Measurements from ENCODE around the gene BTBD17.

DNA sequence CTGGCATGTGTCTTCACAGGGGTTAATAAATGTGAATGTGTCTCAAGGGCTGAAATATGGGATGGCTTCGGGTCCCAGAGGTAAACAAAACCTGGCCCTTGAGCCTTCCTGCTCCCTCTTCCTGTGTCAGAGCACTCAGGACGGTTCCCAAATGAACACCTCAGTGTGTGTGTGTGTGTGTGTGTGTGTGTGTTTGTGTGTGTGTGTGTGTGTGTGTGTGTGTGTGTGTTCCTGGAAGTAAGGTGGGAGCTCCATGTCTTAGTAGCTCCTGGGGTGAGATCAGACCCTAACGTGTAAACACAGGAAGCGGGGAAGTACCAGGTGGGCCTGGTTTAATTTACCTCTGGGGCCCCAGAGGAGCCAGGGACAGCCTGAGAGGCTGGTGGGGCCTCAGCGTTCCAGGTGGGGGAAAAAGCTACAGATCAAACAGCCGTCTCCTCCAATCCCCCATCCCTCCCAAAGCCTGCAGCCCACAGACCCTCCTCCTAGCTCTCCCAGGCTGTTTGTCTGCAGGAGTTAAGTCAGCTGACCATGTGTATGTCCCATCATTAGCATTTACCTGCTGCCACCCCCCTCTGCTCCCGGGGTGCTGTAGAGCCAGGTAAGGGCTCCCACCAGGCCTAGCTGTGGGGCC is 29.5 kb downstream of the BTBD17 start:
- TF ChIP-seq POLR2AphosphoS5 (IDR thresholded peaks at IDR 0.05; ENCODE audit: low read depth): no peak
- TF ChIP-seq, protein P1, sequence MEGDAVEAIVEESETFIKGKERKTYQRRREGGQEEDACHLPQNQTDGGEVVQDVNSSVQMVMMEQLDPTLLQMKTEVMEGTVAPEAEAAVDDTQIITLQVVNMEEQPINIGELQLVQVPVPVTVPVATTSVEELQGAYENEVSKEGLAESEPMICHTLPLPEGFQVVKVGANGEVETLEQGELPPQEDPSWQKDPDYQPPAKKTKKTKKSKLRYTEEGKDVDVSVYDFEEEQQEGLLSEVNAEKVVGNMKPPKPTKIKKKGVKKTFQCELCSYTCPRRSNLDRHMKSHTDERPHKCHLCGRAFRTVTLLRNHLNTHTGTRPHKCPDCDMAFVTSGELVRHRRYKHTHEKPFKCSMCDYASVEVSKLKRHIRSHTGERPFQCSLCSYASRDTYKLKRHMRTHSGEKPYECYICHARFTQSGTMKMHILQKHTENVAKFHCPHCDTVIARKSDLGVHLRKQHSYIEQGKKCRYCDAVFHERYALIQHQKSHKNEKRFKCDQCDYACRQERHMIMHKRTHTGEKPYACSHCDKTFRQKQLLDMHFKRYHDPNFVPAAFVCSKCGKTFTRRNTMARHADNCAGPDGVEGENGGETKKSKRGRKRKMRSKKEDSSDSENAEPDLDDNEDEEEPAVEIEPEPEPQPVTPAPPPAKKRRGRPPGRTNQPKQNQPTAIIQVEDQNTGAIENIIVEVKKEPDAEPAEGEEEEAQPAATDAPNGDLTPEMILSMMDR (conservative IDR thresholded peaks at IDR 0.05; ENCODE audit: low read depth in 2 of 2): no peak
- TF ChIP-seq, protein P2, sequence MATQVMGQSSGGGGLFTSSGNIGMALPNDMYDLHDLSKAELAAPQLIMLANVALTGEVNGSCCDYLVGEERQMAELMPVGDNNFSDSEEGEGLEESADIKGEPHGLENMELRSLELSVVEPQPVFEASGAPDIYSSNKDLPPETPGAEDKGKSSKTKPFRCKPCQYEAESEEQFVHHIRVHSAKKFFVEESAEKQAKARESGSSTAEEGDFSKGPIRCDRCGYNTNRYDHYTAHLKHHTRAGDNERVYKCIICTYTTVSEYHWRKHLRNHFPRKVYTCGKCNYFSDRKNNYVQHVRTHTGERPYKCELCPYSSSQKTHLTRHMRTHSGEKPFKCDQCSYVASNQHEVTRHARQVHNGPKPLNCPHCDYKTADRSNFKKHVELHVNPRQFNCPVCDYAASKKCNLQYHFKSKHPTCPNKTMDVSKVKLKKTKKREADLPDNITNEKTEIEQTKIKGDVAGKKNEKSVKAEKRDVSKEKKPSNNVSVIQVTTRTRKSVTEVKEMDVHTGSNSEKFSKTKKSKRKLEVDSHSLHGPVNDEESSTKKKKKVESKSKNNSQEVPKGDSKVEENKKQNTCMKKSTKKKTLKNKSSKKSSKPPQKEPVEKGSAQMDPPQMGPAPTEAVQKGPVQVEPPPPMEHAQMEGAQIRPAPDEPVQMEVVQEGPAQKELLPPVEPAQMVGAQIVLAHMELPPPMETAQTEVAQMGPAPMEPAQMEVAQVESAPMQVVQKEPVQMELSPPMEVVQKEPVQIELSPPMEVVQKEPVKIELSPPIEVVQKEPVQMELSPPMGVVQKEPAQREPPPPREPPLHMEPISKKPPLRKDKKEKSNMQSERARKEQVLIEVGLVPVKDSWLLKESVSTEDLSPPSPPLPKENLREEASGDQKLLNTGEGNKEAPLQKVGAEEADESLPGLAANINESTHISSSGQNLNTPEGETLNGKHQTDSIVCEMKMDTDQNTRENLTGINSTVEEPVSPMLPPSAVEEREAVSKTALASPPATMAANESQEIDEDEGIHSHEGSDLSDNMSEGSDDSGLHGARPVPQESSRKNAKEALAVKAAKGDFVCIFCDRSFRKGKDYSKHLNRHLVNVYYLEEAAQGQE (IDR thresholded peaks at IDR 0.05; ENCODE audit: unreplicated experiment): no peak
- no peak for TF ChIP-seq EZH2 (IDR thresholded peaks at IDR 0.05; ENCODE audit: low read depth, unreplicated experiment)
- TF ChIP-seq, protein P3, sequence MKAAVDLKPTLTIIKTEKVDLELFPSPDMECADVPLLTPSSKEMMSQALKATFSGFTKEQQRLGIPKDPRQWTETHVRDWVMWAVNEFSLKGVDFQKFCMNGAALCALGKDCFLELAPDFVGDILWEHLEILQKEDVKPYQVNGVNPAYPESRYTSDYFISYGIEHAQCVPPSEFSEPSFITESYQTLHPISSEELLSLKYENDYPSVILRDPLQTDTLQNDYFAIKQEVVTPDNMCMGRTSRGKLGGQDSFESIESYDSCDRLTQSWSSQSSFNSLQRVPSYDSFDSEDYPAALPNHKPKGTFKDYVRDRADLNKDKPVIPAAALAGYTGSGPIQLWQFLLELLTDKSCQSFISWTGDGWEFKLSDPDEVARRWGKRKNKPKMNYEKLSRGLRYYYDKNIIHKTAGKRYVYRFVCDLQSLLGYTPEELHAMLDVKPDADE (IDR thresholded peaks at IDR 0.05): no peak
- TF ChIP-seq JUNB (IDR thresholded peaks at IDR 0.05; ENCODE audit: unreplicated experiment): no peak

Measured in GM23338 (cell line).